IPS-NIHi7 (cell line): ENCODE data around the gene BFSP2.

ENCODE experiments used
- DNase-seq: peaks from one replicate; pipeline ENCODE4 v3.0.0; 2012; ENCODE audit warnings: mixed read lengths; ENCODE audit errors: extremely low spot score

Gene BFSP2

DNA sequence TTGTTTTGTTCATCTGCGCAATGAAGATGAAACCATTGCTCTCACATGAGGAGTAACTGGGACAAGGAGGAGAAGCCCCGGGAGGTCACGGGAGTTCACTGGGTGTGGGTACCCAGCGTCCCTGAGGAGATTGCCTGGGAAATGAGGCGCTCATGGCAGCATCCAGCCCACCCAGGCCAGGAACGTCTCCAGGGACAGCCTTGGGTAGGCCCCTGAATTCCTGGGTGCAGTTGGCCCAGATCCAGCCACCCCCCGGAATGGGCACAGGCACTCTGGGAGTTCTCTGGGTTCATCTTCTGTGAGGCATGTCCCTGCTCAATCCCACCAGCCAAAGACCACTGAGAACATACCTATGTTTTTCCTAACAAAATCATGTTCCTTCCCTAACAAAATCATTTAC is 18.5 kb downstream of the BFSP2 start:
- no peak for DNase-seq

DNA sequence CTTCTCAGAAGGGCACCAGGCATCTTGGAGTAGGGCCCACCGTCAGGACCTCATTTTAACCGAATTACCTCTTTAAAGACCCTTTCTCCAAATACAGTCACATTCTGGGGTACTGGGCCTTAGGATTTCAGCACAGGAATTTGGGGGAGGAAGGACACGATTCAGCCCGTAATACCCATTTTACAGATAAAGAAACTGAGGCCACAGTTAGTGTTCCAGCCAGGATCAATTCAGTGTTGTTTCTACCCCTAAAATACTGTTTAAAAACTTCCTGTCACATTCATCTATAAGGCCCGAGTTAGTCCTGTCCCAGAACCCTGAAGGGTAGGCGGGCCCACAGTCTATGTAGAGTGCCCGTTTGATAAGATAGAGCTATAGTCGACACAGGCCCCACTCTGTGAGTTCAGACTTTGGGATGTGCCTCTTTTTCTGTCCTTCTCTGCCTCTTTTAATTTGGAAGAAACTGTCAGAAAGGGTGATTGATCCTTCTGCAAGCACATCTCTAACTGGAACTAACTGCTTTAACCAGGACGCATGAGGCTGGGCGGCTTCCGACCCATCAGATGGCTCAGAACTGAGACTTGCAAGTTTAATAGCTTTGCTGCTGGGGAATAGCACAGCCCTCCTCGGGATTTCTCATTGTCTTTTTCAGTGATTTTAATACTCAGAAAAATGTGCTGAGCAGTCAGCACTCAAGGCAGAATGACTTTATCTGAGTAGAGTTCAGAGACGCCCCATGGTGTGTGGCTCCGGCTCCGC is 19.5 kb downstream of the BFSP2 start:
- no peak for DNase-seq

DNA sequence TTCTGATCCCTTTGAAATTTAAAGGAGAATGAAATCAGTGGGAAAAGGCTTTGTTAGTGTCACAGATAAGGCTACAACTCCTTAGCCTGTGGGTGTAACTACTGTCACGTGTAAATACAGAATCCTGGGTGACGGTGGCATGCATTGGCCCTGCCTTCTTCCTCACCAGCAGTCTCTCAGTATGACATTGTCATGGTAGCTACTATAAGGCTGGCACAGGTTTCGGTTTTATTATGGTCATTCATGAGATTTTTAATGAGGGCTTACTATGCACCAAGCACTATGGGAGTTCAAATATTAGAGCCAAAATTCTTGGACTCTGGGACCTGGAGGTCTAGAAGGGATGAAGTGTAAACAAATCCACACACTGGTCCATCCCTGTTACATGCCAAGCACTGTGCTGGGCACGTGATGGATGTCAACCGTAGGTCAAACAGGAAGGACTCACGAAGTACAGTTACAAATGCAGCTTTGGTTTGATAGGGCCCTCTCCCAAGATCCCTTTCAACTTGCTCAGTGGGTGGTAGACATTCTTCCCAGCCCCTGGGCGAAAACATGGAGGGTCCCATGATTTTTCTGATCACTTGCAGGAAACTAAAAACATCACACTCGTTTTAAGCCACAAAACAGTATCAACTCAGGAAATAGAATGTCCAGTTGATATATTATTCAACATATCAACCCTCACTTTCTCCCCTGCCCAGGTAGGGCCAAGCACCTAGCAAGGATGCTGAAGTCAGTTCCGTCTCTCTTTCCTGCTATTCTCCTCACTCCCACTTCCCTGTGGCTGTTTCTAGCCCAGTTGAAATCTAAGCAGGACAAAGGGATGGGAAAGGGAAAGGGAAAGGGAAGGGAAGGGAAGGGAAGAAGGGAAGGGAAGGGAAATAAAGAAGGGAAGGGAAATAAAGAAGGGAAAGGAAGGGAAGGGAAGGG is 25.3 kb downstream of the BFSP2 start:
- DNase-seq, result no peak

DNA sequence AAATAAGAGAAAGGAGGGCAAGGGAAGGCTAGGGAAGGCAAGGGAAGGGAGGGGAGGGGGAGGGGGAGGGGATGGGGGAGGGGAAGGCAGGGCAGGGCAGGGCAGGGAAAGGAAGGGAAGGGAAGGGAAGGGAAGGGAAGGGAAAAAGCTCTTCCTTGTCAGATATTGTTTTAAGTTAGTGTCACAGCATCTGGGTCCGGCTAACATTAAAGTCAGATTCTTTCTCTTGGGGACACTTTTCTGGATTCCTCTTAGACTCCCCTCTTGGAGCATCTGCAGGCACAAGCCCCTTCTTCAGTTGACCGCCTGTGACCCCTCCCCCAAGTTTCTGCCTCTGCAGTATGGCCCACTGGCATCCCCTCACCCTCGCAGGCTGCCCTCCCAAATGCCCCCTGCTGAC is 26.0 kb downstream of the BFSP2 start:
- no peak for DNase-seq

DNA sequence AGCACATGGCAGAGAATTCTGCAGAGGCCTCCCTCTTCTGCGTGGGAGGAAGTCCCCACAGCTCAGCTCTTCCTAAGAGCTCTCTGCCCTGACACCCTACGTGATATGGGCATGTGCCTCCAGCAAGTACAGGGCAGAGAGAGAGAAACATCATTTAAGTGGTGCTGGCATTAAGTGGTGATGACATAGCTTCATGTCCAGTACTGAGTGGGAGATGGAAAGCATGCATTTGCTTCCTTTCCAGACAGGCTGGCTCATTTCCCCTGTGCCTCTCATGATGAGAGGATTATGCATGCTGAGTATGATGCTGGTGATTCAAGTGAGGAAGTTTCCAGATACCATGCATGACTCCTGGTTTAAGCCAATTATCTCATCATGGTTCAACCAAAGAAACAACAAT is 26.9 kb downstream of the BFSP2 start:
- no peak for DNase-seq

DNA sequence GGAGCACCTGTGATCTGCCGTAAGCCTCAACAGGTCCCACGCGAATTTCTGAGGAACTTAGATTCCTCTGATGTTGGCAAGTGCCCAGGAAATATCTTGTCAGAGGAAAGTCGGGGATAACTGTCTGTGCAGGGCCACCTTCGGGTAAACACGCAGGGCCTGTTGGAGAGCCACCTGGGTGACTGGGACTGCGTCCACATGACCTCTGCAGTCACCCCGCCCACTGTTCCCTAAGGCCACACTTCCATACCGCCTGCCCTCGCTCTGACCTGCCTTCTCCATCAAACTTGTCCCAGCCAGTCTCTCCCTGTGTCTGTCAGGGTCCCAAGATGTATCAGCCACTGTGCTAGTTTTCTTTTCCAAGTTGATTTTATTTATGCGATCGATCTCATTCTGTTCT is 28.7 kb downstream of the BFSP2 start:
- DNase-seq, result no peak

DNA sequence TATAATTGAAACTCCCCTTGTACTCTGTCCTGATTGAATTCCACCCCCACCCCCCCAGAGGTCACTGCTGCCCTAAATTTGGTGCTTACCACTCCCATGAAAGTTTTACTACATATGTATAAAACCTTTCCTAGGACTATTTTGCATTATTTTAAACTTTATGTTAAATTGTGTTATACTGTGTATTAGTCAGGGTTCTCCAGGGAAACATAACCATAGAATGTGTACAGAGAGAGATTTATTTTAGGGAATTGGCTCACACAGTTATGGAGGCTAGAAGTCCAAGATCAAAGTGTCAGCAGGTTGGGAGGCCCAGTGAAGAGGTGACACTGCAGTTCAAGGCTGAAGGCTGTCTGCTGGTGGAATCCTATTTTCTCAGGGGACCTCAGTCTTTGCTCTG is 29.2 kb downstream of the BFSP2 start:
- DNase-seq, result no peak

DNA sequence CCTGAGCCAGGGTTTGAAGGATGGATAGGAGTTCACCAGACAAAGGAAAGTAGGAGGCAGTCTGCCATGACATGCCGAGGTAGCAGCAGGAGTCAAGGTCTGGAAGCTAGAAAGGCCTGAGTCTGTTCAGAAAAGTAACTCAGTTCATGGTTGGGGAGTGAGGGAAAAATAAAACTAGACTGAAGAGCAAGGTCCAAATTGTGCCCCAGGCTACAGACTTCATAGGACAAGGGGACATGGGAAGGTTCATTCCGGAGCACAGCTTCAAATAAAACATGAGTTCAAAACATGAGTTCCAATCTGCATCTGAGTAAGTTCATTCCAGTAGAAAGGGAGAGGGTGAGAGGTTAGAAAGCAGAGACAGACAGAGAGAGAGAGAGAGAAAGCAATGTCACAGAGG is 39.7 kb downstream of the BFSP2 start:
- DNase-seq, result no peak

DNA sequence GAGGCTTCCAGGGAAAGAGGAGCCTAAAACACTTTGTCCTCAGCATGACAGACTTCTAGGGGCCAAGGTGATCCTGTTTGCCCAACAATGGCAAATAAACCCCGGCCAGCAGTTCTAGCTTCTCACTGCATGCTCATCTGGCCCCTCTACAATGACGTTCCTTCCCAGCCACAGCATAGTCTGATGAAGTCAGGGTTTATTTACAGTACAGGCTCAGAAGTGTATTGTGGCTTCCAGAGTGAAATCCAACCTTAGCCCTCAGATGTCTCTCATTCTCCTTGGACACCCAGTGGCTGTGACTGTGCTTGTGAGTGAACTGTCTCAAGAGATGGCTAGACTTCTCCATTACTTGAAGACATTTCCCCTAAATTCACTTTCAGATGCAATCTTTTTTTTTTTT is 40.8 kb downstream of the BFSP2 start:
- no peak for DNase-seq

DNA sequence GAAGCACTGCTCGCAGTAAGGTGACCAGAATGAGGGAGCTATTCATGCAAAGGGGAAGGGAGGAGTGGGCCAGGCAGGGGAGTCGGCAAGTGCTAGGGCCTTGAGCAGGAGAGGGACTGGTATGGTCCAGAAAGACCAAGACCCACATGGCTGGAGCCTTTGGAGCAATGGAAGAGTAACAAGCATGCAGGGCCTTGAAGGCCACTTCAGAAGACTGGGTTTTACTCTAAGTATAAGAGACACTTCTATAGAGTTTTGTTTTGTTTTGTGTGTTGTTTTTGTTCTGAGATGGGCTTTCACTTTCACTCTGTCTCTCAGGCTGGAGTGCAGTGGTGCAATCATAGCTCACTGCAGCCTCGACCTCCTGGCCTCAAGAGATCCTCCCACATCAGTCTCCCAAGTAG is 42.0 kb downstream of the BFSP2 start:
- no peak for DNase-seq

DNA sequence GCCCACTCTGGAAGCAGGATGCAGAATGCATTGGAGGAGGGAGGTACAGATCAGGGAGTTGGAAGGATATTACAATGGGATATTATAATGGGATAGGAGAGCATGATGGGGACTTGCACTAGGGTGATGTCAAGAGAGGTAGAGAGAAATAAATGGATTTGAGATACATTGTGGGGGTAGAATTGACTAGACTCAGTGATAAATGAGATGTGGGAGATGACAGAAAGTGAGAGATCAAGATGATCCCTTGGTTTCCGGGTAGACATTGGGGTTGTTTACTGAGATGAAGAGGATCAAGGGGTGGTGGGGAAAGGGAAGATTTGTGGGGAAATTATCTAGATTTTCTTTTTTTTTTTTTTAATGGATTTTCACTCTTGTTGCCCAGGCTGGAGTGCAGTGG is 42.7 kb downstream of the BFSP2 start:
- DNase-seq, result no peak

DNA sequence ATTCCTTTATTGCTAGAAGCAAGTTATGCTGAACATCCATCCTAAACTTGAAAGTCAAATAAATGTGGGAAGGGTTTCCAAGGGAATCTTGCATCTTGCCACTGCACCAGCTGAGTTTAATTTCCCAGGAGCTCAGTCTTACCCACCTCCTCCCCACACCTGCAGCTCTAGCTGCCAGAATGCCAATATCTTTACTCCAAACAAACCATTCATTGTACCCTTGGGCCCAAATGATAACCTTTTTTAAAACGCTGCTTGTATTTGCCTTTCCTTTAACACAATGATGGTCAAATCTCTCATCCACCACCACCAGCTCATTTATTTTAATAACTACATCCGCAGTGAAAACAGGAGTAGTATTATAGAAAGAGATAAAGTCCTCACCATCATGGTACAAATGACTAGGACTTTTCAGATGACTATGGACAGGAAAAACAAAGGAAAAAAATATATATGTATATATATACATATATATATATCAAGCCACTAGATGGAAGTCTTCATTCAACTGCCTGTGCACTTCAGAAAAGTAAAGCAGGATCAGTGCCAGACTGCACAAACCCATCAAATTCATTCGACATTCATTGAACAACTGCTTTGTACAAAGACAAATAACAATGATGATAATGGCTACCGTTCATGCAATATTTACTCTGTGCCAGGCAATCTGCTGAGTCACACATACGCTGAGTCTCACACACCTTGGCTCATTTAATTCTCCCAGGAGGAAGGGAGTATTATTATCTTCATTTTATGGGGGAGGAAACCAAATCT is 44.0 kb downstream of the BFSP2 start:
- no peak for DNase-seq

DNA sequence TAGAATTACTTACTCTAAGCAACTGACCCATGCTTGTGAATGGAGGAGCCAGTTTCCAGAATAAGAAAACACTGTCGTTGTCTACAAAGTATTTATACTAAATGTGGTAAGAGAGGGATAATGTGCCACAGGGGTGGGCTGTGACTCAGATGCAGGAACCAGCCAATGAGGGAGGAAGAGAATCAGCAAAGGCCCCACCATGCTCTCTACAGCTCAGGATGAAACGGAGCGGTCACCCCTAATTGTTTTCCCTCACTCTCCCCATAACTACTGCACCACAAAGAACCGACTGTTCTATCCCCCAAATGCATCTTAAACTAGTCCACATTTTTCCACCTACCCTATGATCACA is 44.5 kb downstream of the BFSP2 start:
- DNase-seq, result no peak

DNA sequence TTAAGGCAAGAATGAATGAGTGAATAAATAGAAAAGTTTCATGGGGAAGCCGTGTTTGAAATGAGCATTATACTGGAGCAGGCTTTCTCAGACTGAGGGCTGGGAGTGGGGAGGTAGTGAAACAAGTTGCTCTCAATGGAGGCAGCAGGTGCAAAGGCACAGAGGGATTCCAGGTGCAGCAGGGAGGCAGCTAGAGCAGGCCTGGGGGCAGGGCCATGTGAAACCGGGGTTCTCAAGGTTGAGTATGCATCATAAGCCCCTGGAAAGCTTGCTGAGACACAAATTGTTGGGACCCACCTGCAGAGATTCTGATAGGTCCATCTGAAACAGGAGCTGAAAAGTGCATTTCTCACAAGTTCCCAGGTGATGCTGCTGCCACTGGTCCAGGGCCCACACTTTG is 45.3 kb downstream of the BFSP2 start:
- no peak for DNase-seq

DNA sequence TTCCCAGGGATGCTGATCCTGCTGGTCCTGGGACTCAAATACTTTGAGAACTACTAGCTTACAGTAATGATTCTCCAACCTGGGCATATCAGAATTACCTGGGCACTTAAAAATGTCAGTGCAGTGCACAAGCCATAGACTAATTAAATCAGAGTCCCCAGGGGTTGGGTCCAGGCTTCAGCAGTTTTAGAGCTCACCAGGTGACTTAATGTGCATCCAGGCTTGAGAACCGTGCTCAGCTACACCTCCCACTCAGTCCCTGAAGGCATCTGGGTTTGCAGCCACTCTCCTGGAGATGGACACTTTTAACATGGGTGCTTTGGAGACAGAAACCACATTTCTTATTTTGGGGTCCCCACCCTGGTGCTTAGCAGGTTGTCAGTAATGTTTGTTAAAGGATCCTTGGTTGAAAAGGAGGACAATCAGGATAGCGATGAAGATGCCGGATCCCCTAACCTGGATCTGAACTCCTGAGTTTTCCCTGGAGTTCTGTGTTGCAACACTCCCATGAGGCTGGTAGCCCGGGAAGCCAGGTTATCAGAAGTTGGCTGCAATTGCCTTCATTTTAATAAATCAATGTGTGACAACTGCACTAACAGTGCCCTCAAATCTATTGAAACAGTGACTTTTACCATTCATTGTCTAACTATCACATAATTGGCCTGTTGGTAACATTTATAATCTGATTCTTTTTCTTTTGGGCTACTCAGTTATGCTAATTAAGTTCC is 48.1 kb downstream of the BFSP2 start:
- DNase-seq, result no peak

DNA sequence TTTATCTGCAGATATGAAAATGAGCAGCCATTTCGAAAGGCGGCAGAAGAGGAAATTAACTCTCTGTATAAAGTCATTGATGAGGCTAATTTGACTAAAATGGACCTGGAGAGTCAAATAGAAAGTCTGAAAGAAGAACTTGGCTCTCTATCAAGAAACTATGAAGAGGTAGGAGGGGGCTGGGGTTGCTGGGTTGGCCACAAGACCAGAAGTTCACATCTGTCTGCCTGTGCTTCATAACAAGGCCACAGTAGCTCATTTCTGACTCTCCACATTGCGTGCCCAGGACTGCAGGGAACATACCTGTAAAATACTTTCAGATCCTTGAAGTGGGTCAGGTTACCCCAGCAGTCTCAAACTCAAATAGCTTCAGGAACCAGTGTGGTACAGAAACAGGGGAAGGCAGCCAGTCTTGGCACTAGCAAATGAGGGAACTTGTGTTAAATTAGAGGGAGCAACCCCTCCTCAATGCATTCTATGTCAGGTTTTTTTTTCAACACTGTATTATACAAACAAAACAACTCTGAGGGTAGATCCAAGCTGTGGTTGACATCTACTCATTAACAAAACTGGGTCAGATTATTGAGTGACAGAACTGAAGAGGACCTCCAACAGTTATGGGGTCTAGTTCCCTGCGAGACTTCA is 48.7 kb downstream of the BFSP2 start:
- no peak for DNase-seq

DNA sequence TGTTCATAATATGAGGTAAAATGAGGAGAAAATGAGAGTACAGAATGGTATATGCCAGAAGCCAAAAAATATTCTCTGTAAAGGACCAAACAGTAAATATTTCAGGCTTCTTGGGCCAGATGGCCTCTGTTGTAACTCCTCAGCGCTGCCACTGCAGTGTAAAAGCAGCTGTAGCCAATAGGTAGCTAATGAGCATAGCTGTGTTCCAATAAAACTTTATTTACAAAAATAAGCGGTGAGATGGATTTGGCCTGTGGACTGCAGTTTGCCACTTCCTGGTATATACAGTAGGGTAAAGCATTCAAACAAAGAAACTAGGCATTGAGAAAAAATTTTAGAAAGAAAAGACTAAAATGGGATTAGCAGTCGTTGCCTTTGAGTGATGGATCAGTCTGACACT is 51.5 kb downstream of the BFSP2 start:
- DNase-seq, result no peak

DNA sequence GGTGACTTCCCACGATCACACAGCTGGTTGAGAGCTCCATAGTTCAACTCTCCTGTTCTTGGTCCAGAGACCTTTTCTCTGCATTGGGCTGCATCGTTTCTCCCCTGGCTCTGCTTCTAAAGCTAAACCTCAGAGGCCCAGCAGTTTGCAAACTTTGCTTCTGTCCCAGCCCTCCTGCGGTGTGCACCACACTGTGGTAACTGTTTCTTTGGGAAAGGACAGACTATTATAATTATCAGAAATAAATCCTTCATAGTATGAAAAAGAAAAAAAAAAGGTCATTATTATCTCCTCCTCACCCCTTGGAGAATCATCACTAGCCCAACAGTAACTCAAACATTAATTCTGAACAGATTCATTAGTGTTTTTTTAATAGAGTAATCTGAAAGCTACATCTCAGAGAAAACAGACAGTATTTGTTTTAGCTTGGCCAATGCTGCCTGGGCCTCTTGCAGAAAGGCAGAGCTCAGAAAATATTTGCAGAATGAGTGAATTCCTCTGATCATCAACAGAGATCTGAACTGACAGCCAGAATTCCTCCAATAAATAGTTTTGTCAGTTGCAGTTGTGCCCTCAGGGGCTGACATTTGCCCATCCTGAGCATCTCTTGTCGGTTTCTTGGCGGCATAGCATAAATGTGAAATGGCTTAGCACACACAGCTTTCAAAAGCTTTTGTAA is 52.9 kb downstream of the BFSP2 start:
- no peak for DNase-seq

DNA sequence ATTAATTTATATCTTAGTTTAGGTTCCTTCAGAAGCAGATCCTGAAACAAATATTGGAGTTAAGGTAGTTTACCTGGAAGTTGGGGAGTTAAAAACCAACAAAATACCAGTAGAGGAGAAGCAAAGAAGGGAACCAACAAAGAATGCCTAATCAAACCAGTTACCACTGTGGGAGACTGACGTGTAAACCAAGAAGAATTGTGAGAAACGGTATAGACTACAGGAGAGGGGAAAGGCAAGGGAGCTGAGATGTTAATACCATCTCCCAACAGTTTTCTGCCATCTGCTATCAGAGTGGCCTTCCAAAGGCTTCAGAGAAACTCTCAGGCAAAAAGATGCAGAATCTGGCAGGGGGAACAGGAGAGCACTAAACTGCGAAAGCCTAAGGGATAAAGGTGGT is 53.5 kb downstream of the BFSP2 start:
- DNase-seq, result no peak

DNA sequence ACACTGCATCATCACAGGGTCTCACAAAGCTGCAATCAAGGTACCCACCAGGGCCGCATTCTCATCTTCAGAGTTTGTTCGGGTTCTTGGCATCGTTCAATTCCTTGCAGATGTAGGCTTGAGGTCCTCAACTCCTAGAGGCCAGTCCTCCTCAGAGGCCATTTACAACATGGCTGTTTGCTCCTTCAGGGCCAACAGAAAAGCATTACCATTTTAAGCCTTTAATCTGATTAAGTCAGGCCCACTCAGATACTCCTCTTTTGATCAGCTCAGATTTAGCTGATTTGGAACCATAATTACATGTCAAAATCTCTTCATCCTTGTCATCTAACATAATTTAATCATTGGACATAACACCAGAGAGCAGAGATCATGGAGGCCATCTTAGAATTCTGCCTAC is 55.4 kb downstream of the BFSP2 start:
- DNase-seq, result no peak

DNA sequence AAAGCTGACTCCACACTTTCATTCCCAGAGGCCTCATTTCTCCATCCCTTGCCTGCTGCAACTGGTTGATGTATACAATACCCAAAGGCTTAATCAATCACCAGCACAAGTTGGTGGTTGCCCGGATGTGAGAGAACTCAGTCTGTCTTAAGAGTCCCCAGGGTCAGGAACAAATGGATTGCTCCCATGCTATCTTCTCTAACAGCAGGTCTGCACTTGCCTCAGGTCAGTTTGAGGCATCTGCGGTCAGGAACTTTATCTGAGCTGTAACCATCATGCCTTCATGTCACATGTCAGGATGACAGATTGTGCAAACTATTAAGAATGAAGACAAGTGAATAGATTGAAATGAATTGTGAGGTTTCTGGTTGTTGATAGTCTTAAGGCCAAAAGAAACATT is 56.1 kb downstream of the BFSP2 start:
- DNase-seq, result no peak
